ENCODE results near the gene PLXDC2. TPM values are rescaled to one million over a fixed set of nuclear protein-coding genes. Genes with fewer than 3 reads are reported as not detected.

PLXDC2 gene
- total RNA-seq, 6 experiments from 2014 or later, result 4.1 to 6.5 (median 5.3) TPM

GRCh38 chr10:19785366-19785765 lies 30.9 kb upstream of the PLXDC2 start:
- H3K36me3 ChIP-seq, result no peaks in the 10 kb centered on the region
- H3K9me3 ChIP-seq, result no peaks in the 10 kb centered on the region
- intact Hi-C loops (cut with DNase I), result no loop called here
- H3K4me3 ChIP-seq, result no peak overlapping the region
- no peak for DNase-seq
- 24% methylated on average over 3 of the region's 3 CpGs for WGBS (ENCODE audit: insufficient coverage, low coverage, low lambda C conversion rate, missing lambda C conversion rate)
- TF ChIP-seq POLR2A (IDR thresholded peaks at IDR 0.05), result no peak
- TF ChIP-seq, protein P1, sequence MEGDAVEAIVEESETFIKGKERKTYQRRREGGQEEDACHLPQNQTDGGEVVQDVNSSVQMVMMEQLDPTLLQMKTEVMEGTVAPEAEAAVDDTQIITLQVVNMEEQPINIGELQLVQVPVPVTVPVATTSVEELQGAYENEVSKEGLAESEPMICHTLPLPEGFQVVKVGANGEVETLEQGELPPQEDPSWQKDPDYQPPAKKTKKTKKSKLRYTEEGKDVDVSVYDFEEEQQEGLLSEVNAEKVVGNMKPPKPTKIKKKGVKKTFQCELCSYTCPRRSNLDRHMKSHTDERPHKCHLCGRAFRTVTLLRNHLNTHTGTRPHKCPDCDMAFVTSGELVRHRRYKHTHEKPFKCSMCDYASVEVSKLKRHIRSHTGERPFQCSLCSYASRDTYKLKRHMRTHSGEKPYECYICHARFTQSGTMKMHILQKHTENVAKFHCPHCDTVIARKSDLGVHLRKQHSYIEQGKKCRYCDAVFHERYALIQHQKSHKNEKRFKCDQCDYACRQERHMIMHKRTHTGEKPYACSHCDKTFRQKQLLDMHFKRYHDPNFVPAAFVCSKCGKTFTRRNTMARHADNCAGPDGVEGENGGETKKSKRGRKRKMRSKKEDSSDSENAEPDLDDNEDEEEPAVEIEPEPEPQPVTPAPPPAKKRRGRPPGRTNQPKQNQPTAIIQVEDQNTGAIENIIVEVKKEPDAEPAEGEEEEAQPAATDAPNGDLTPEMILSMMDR (IDR thresholded peaks at IDR 0.05), result no peak
- no peaks in the 10 kb centered on the region for H3K27me3 ChIP-seq
- H3K27ac ChIP-seq, result no peak overlapping the region
- no peak for ATAC-seq
- no peaks in the 10 kb centered on the region for H3K4me1 ChIP-seq

DNA sequence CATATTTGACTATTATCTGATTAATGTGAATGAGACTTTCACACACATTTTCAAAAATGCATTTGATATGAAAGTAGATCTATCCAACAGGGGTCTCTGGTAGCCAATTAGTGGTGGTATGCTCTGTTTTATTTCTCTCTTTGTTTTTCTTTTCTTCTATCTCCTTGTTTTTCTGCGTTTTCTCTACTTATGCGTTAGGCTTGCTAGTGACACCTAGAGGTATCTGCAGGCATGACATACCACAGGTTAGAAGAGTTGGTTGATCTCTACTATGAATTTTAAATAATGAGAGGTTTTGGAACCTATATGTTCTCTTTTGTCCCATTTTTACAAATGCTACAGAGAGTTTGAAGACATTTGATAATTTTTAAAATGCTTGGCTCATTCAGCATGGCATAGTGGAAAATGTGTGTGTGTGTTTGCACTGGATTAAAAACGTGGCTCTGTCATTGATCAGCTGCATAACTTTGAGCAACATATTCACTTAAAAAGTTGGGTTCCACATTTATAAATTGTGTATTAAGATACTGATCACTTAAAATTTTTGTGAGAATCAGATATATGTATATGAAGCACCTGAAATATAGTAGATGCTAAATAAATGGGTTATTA lies 28.1 kb upstream of the PLXDC2 start:
- H3K27ac ChIP-seq, result no peak overlapping the region
- H3K4me3 ChIP-seq, result no peak overlapping the region
- TF ChIP-seq, protein P1 (IDR thresholded peaks at IDR 0.05), result peak; percentile 71 to 86 (median 82)
- no peak for TF ChIP-seq POLR2A (IDR thresholded peaks at IDR 0.05)
- H3K27me3 ChIP-seq, result no peaks in the 10 kb centered on the region
- H3K9me3 ChIP-seq, result no peaks in the 10 kb centered on the region
- H3K36me3 ChIP-seq, result no peaks in the 10 kb centered on the region
- intact Hi-C loops (cut with DNase I), result no loop called here
- no peaks in the 10 kb centered on the region for H3K4me1 ChIP-seq
- DNase-seq, result no peak
- 19% methylated on average over 3 of the region's 3 CpGs for WGBS (ENCODE audit: insufficient coverage, low coverage, low lambda C conversion rate, missing lambda C conversion rate)
- peak; percentile 69 to 77 (median 75) for ATAC-seq

- TF ChIP-seq, protein P1 (IDR thresholded peaks at IDR 0.05), result no peak
- TF ChIP-seq POLR2A (IDR thresholded peaks at IDR 0.05), result no peak
- Histone ChIP-seq H3K9me3 (no peaks in the 10 kb centered on the region), H3K27me3 (no peaks in the 10 kb centered on the region), H3K27ac (no peak overlapping the region), H3K4me3 (no peak overlapping the region), H3K36me3 (no peaks in the 10 kb centered on the region), H3K4me1 (no peaks in the 10 kb centered on the region)
- DNase-seq, result no peak
- WGBS (ENCODE audit: insufficient coverage, low coverage, low lambda C conversion rate, missing lambda C conversion rate), result 40% methylated on average over 2 of the region's 2 CpGs
- intact Hi-C loops (cut with DNase I), result no loop called here
- ATAC-seq, result no peak
These were observed 27.3 kb upstream of the PLXDC2 start for GRCh38 chr10:19788902-19789301.

DNA sequence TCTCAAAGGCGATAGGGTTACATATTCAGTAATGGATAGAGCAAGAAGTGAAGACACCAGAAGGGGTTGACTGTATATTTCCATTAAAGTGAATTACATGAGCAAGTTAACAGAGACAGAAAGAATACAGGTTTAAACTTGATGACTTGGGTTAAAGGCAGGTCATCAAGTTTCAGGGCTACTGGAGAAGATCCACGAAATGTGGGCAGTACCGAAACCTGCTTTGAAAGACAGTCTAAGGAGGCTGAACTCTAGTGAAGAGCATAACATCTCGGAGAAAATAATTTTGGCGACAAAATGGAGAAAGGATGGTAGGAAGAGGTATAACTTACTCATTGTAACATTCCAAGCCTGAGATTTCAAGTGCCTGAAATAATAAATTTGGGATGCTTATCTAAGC lies 26.6 kb upstream of the PLXDC2 start:
- intact Hi-C loops (cut with DNase I), result no loop called here
- H3K27ac ChIP-seq, result no peak overlapping the region
- H3K36me3 ChIP-seq, result no peaks in the 10 kb centered on the region
- no peaks in the 10 kb centered on the region for H3K4me1 ChIP-seq
- ATAC-seq (no peak), DNase-seq (no peak)
- WGBS (ENCODE audit: insufficient coverage, low coverage, low lambda C conversion rate, missing lambda C conversion rate), result 62% methylated on average over 5 of the region's 5 CpGs
- H3K4me3 ChIP-seq, result no peak overlapping the region
- no peaks in the 10 kb centered on the region for H3K27me3 ChIP-seq
- H3K9me3 ChIP-seq, result no peaks in the 10 kb centered on the region
- TF ChIP-seq POLR2A (IDR thresholded peaks at IDR 0.05), result no peak
- TF ChIP-seq, protein P1 (IDR thresholded peaks at IDR 0.05), result no peak
